ENCODE measurements around the gene AGRN.
"Not testable (repeated sequence)": the region's sequence is repeated elsewhere in the genome, so short reads cannot be mapped to it uniquely, and the experiment has no call there.

AGRN gene

GRCh38 chr1:1054971-1055370 is 35.1 kb downstream of the AGRN start:
- Histone ChIP-seq H3K4me2 (ENCODE audit: low read length, poor library complexity, severe bottlenecking) (no peak overlapping the region), H2AFZ (ENCODE audit: low read depth, low read length) (no peak overlapping the region), H3K9me3 (ENCODE audit: control insufficient read depth, low read length) (no peaks in the 10 kb centered on the region), H3K4me1 (ENCODE audit: control insufficient read depth, insufficient read depth, low read depth, low read length) (peaks cover 33% of the 10 kb centered on the region), H3K79me1 (replicated peaks; ENCODE audit: low read length, poor library complexity, severe bottlenecking) (peaks cover 11% of the 10 kb centered on the region), H2AK5ac (ENCODE audit: low read length, severe bottlenecking) (no peak overlapping the region), H3K23ac (ENCODE audit: low read length in 2 of 2) (no peak overlapping the region), H2BK15ac (ENCODE audit: low read depth, poor library complexity, severe bottlenecking) (no peak overlapping the region), H3K14ac (ENCODE audit: low read length in 2 of 2) (no peak overlapping the region), H3K4me3 (ENCODE audit: insufficient read depth in 1 of 2, low read depth in 1 of 2, low read length in 2 of 2) (no peak overlapping the region), H3K4ac (ENCODE audit: low read depth in 1 of 2, low read length in 2 of 2) (no peak overlapping the region), H2BK5ac (ENCODE audit: low read depth, low read length, poor library complexity, severe bottlenecking) (no peak overlapping the region), H3K36me3 (ENCODE audit: control insufficient read depth in 1 of 2, insufficient read depth in 2 of 2, low read depth in 1 of 2, low read length in 2 of 2) (peaks cover 0 to 71% of the 10 kb centered on the region in 2 experiments), H3K27ac (ENCODE audit: low read length, poor library complexity, severe bottlenecking) (no peak overlapping the region), H4K8ac (ENCODE audit: low read length) (no peak overlapping the region), H2BK120ac (ENCODE audit: low read depth, low read length) (no peak overlapping the region), H3K27me3 (ENCODE audit: control insufficient read depth in 1 of 2, insufficient read depth in 1 of 2, low read length in 2 of 2) (peaks cover 0 to 28% of the 10 kb centered on the region in 2 experiments), H3K9ac (ENCODE audit: low read length) (no peak overlapping the region), H3K18ac (ENCODE audit: low read depth in 1 of 2, low read length in 2 of 2) (no peak overlapping the region), H4K91ac (ENCODE audit: low read length) (no peak overlapping the region), H2BK12ac (ENCODE audit: low read length in 2 of 2) (no peak overlapping the region)
- no peak for DNase-seq
- 89% methylated on average over 23 of the region's 23 CpGs for WGBS

GRCh38 chr1:1055841-1056736 is 36.2 kb downstream of the AGRN start:
- 89% methylated on average over 42 of the region's 50 CpGs for WGBS
- peak overlapping the region; percentile 31 for H4K91ac ChIP-seq (ENCODE audit: low read length)
- H3K9me3 ChIP-seq (ENCODE audit: control insufficient read depth, low read length) = no peaks in the 10 kb centered on the region

GRCh38 chr1:1057769-1058087 is 37.8 kb downstream of the AGRN start:
- not testable (repeated sequence) for H3K14ac ChIP-seq (ENCODE audit: low read length in 2 of 2); H3K23ac ChIP-seq (ENCODE audit: low read length in 2 of 2); H2BK5ac ChIP-seq (ENCODE audit: low read depth, low read length, poor library complexity, severe bottlenecking); H2BK15ac ChIP-seq (ENCODE audit: low read depth, poor library complexity, severe bottlenecking); H2AFZ ChIP-seq (ENCODE audit: low read depth, low read length); H2AK5ac ChIP-seq (ENCODE audit: low read length, severe bottlenecking); H4K91ac ChIP-seq (ENCODE audit: low read length); H3K79me1 ChIP-seq (replicated peaks; ENCODE audit: low read length, poor library complexity, severe bottlenecking); H2BK120ac ChIP-seq (ENCODE audit: low read depth, low read length); H3K9ac ChIP-seq (ENCODE audit: low read length); H3K4me2 ChIP-seq (ENCODE audit: low read length, poor library complexity, severe bottlenecking); H4K8ac ChIP-seq (ENCODE audit: low read length); H3K4ac ChIP-seq (ENCODE audit: low read depth in 1 of 2, low read length in 2 of 2); H2BK12ac ChIP-seq (ENCODE audit: low read length in 2 of 2); H3K18ac ChIP-seq (ENCODE audit: low read depth in 1 of 2, low read length in 2 of 2); H3K9me3 ChIP-seq (ENCODE audit: control insufficient read depth, low read length); DNase-seq; H3K4me3 ChIP-seq (ENCODE audit: insufficient read depth in 1 of 2, low read depth in 1 of 2, low read length in 2 of 2); H3K27ac ChIP-seq (ENCODE audit: low read length, poor library complexity, severe bottlenecking)
- WGBS = 90% methylated on average over 15 of the region's 15 CpGs
- peaks cover 54% of the 10 kb centered on the region for H3K4me1 ChIP-seq (ENCODE audit: control insufficient read depth, insufficient read depth, low read depth, low read length)
- H3K27me3 ChIP-seq (ENCODE audit: control insufficient read depth in 1 of 2, insufficient read depth in 1 of 2, low read length in 2 of 2) = peaks cover 0 to 49% of the 10 kb centered on the region in 2 experiments
- H3K36me3 ChIP-seq (ENCODE audit: control insufficient read depth in 1 of 2, insufficient read depth in 2 of 2, low read depth in 1 of 2, low read length in 2 of 2) = peaks cover 0 to 44% of the 10 kb centered on the region in 2 experiments

More at GRCh38 chr1:1055841-1056736, 36.2 kb downstream of the AGRN start:
- H3K27me3 ChIP-seq (ENCODE audit: control insufficient read depth in 1 of 2, insufficient read depth in 1 of 2, low read length in 2 of 2) = peaks cover 0 to 39% of the 10 kb centered on the region in 2 experiments
- peaks cover 6% of the 10 kb centered on the region for H3K79me1 ChIP-seq (replicated peaks; ENCODE audit: low read length, poor library complexity, severe bottlenecking)
- H3K27ac ChIP-seq (ENCODE audit: low read length, poor library complexity, severe bottlenecking) = no peak overlapping the region
- H3K4ac ChIP-seq (ENCODE audit: low read depth in 1 of 2, low read length in 2 of 2) = no peak overlapping the region
- H3K4me1 ChIP-seq (ENCODE audit: control insufficient read depth, insufficient read depth, low read depth, low read length) = peaks cover 42% of the 10 kb centered on the region
- no peak overlapping the region for H2BK15ac ChIP-seq (ENCODE audit: low read depth, poor library complexity, severe bottlenecking)
- H2AK5ac ChIP-seq (ENCODE audit: low read length, severe bottlenecking) = no peak overlapping the region
- H3K4me2 ChIP-seq (ENCODE audit: low read length, poor library complexity, severe bottlenecking) = no peak overlapping the region
- peak overlapping the region in 1 of 2 experiments; percentile 8 for H3K4me3 ChIP-seq (ENCODE audit: insufficient read depth in 1 of 2, low read depth in 1 of 2, low read length in 2 of 2)
- no peak overlapping the region for H2AFZ ChIP-seq (ENCODE audit: low read depth, low read length)
- H3K9ac ChIP-seq (ENCODE audit: low read length) = no peak overlapping the region
- H3K36me3 ChIP-seq (ENCODE audit: control insufficient read depth in 1 of 2, insufficient read depth in 2 of 2, low read depth in 1 of 2, low read length in 2 of 2) = peaks cover 0 to 60% of the 10 kb centered on the region in 2 experiments
- no peak overlapping the region for H2BK120ac ChIP-seq (ENCODE audit: low read depth, low read length)
- H4K8ac ChIP-seq (ENCODE audit: low read length) = no peak overlapping the region
- no peak overlapping the region for H3K14ac ChIP-seq (ENCODE audit: low read length in 2 of 2)
- H3K23ac ChIP-seq (ENCODE audit: low read length in 2 of 2) = no peak overlapping the region
- H2BK5ac ChIP-seq (ENCODE audit: low read depth, low read length, poor library complexity, severe bottlenecking) = no peak overlapping the region
- DNase-seq = no peak
- H3K18ac ChIP-seq (ENCODE audit: low read depth in 1 of 2, low read length in 2 of 2) = no peak overlapping the region
- H2BK12ac ChIP-seq (ENCODE audit: low read length in 2 of 2) = no peak overlapping the region

- Histone ChIP-seq H3K4me2 (ENCODE audit: low read length, poor library complexity, severe bottlenecking) (peak overlapping the region; percentile 95), H2BK120ac (ENCODE audit: low read depth, low read length) (no peak overlapping the region), H3K4ac (ENCODE audit: low read depth in 1 of 2, low read length in 2 of 2) (no peak overlapping the region), H3K79me1 (replicated peaks; ENCODE audit: low read length, poor library complexity, severe bottlenecking) (peaks cover 7% of the 10 kb centered on the region), H3K27me3 (ENCODE audit: control insufficient read depth in 1 of 2, insufficient read depth in 1 of 2, low read length in 2 of 2) (peaks cover 0 to 55% of the 10 kb centered on the region in 2 experiments), H2AK5ac (ENCODE audit: low read length, severe bottlenecking) (no peak overlapping the region), H2BK15ac (ENCODE audit: low read depth, poor library complexity, severe bottlenecking) (no peak overlapping the region), H2BK12ac (ENCODE audit: low read length in 2 of 2) (no peak overlapping the region), H3K27ac (ENCODE audit: low read length, poor library complexity, severe bottlenecking) (no peak overlapping the region), H3K4me3 (ENCODE audit: insufficient read depth in 1 of 2, low read depth in 1 of 2, low read length in 2 of 2) (peak overlapping the region in 1 of 2 experiments; percentile 71), H3K18ac (ENCODE audit: low read depth in 1 of 2, low read length in 2 of 2) (no peak overlapping the region), H3K36me3 (ENCODE audit: control insufficient read depth in 1 of 2, insufficient read depth in 2 of 2, low read depth in 1 of 2, low read length in 2 of 2) (peaks cover 0 to 38% of the 10 kb centered on the region in 2 experiments), H3K4me1 (ENCODE audit: control insufficient read depth, insufficient read depth, low read depth, low read length) (peaks cover 60% of the 10 kb centered on the region), H4K8ac (ENCODE audit: low read length) (no peak overlapping the region), H2AFZ (ENCODE audit: low read depth, low read length) (no peak overlapping the region), H2BK5ac (ENCODE audit: low read depth, low read length, poor library complexity, severe bottlenecking) (no peak overlapping the region), H3K9ac (ENCODE audit: low read length) (no peak overlapping the region), H4K91ac (ENCODE audit: low read length) (no peak overlapping the region), H3K9me3 (ENCODE audit: control insufficient read depth, low read length) (no peaks in the 10 kb centered on the region), H3K23ac (ENCODE audit: low read length in 2 of 2) (no peak overlapping the region), H3K14ac (ENCODE audit: low read length in 2 of 2) (no peak overlapping the region)
- WGBS = 54% methylated on average over 24 of the region's 24 CpGs
- DNase-seq = no peak
Measured at GRCh38 chr1:1058088-1058905, 38.4 kb downstream of the AGRN start.
